GM06990 (cell line): ENCODE results near the gene MCMBP.

ENCODE experiments used
- DNase-seq: peaks from one replicate; pipeline ENCODE4 v3.0.0-alpha.2; 2011; ENCODE audit not compliant: insufficient read length; ENCODE audit errors: extremely low read depth
- H3K27me3 ChIP-seq: replicated peaks from 2 replicates; pipeline ENCODE4 v1.6.0; 2011; ENCODE audit warnings: low read length; ENCODE audit not compliant: control insufficient read depth, insufficient read depth
- H3K36me3 ChIP-seq: 2 replicates; pipeline ENCODE4 v1.5.1; 2011; ENCODE audit warnings: low read length; ENCODE audit not compliant: control insufficient read depth, insufficient read depth
- H3K4me3 ChIP-seq: replicated peaks from 2 replicates; pipeline ENCODE4 v1.5.1; 2011; ENCODE audit warnings: low read depth, mild to moderate bottlenecking, control low read depth, low read length
- TF ChIP-seq, protein P1 (sequence below): IDR thresholded peaks from 2 replicates; pipeline ENCODE4 v1.5.1; 2011; ENCODE audit warnings: low read length, control low read depth, mild to moderate bottlenecking, inconsistent platforms; ENCODE audit not compliant: insufficient read depth, poor library complexity, severe bottlenecking

The MCMBP gene

GRCh38 chr10:119845656-119846055 is 27.0 kb downstream of the MCMBP start:
- TF ChIP-seq, protein P1, sequence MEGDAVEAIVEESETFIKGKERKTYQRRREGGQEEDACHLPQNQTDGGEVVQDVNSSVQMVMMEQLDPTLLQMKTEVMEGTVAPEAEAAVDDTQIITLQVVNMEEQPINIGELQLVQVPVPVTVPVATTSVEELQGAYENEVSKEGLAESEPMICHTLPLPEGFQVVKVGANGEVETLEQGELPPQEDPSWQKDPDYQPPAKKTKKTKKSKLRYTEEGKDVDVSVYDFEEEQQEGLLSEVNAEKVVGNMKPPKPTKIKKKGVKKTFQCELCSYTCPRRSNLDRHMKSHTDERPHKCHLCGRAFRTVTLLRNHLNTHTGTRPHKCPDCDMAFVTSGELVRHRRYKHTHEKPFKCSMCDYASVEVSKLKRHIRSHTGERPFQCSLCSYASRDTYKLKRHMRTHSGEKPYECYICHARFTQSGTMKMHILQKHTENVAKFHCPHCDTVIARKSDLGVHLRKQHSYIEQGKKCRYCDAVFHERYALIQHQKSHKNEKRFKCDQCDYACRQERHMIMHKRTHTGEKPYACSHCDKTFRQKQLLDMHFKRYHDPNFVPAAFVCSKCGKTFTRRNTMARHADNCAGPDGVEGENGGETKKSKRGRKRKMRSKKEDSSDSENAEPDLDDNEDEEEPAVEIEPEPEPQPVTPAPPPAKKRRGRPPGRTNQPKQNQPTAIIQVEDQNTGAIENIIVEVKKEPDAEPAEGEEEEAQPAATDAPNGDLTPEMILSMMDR = no peak
- H3K27me3 ChIP-seq = no peaks in the 10 kb centered on the region
- no peak for DNase-seq

DNA sequence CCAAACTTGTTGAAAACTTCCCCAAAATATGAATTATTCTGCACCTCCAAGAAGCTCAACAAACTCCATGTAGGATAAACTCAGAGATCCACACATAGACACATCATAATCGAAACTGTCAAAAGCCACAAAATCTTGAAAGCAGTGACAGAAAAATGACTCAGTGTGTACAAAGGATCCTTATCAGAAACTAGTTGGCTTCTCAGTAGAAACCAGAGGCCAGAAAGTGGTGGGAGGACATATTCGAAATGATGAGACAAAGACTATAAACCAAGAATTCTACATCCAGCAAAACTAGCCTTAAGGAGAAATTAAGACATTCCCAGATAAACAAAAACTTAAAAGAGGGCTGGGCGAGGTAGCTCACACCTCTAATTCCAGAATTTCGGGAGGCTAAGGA is 38.5 kb downstream of the MCMBP start:
- no peak overlapping the region for H3K4me3 ChIP-seq
- H3K27me3 ChIP-seq = no peaks in the 10 kb centered on the region
- DNase-seq = peak; percentile 20
- TF ChIP-seq, protein P1 = no peak
- H3K36me3 ChIP-seq = peaks cover 14% of the 10 kb centered on the region

More at GRCh38 chr10:119845656-119846055, 27.0 kb downstream of the MCMBP start:
- H3K36me3 ChIP-seq = peaks cover 16% of the 10 kb centered on the region
- H3K4me3 ChIP-seq = no peak overlapping the region

- H3K4me3 ChIP-seq = no peak overlapping the region
- H3K27me3 ChIP-seq = no peaks in the 10 kb centered on the region
- peaks cover 12% of the 10 kb centered on the region for H3K36me3 ChIP-seq
- no peak for DNase-seq
- TF ChIP-seq, protein P1 = no peak
Measured at GRCh38 chr10:119832951-119833350, 39.7 kb downstream of the MCMBP start.

- TF ChIP-seq, protein P1 = no peak
- no peak for DNase-seq
- Histone ChIP-seq H3K4me3 (no peak overlapping the region), H3K36me3 (peaks cover 12% of the 10 kb centered on the region), H3K27me3 (no peaks in the 10 kb centered on the region)
Measured at GRCh38 chr10:119831656-119832055, 41.0 kb downstream of the MCMBP start.

GRCh38 chr10:119830851-119831250 is 41.8 kb downstream of the MCMBP start:
- Histone ChIP-seq H3K36me3 (peaks cover 10% of the 10 kb centered on the region), H3K4me3 (no peak overlapping the region), H3K27me3 (no peaks in the 10 kb centered on the region)
- no peak for DNase-seq
- TF ChIP-seq, protein P1 = no peak

- TF ChIP-seq, protein P1 = no peak
- DNase-seq = no peak
- peaks cover 7% of the 10 kb centered on the region for H3K36me3 ChIP-seq
- no peak overlapping the region for H3K4me3 ChIP-seq
- no peaks in the 10 kb centered on the region for H3K27me3 ChIP-seq
Measured at GRCh38 chr10:119829429-119829828, 43.2 kb downstream of the MCMBP start.
